Mesothelial cell of epicardium (in vitro differentiated cells): ENCODE data around the gene ITGA4. TPM values are rescaled to one million over a fixed set of nuclear protein-coding genes. Genes with fewer than 3 reads are reported as not detected.
"Not testable (repeated sequence)": the region's sequence is repeated elsewhere in the genome, so short reads cannot be mapped to it uniquely, and the experiment has no call there.

Source experiments
- DNase-seq, 2 experiments: peaks; one replicate each; pipeline ENCODE4 v3.0.0; 2021; ENCODE audit warnings: low spot score in 2 of 2; ENCODE audit not compliant: unreplicated experiment in 2 of 2
- H3K27ac Mint-ChIP-seq: 2 replicates; pipeline ENCODE4 v1.8.0; 2021; ENCODE audit warnings: mixed read lengths
- H3K27me3 Mint-ChIP-seq: 2 replicates; pipeline ENCODE4 v1.8.0; 2021; ENCODE audit warnings: low read depth, mixed read lengths
- H3K36me3 Mint-ChIP-seq: 2 replicates; pipeline ENCODE4 v1.8.0; 2021; ENCODE audit warnings: mixed read lengths
- H3K4me1 Mint-ChIP-seq: 2 replicates; pipeline ENCODE4 v1.8.0; 2021; ENCODE audit warnings: mixed read lengths
- H3K4me3 Mint-ChIP-seq: 2 replicates; pipeline ENCODE4 v1.8.0; 2021; ENCODE audit warnings: mild to moderate bottlenecking, moderate library complexity, mixed read lengths
- H3K9me3 Mint-ChIP-seq: 2 replicates; pipeline ENCODE4 v1.8.0; 2021; ENCODE audit warnings: mixed read lengths
- CTCF ChIP-seq: fragments of 200-600 bp; sonication (generic); IDR thresholded peaks from one replicate; pipeline ENCODE4 v1.5.0; 2021; ENCODE audit warnings: antibody characterized with exemption; ENCODE audit not compliant: unreplicated experiment
- total RNA-seq: library from RNA; stranded (reverse); gene quantifications from 3 replicates; pipeline ENCODE4 v1.2.1, GENCODE V29; 2021

ITGA4 gene
- total RNA-seq, 1 donor from 2014 or later, result 2.3 TPM

- Mint-ChIP-seq H3K27ac (no peak overlapping the region), H3K4me3 (no peak overlapping the region), H3K4me1 (no peaks in the 10 kb centered on the region), H3K27me3 (peaks cover 19% of the 10 kb centered on the region), H3K9me3 (peaks cover 18% of the 10 kb centered on the region), H3K36me3 (no peaks in the 10 kb centered on the region)
- no peak for TF ChIP-seq CTCF
- no peak for DNase-seq
These were observed 18.9 kb upstream of the ITGA4 start for GRCh38 chr2:181438261-181438660.

- Mint-ChIP-seq H3K27me3 (peaks cover 31% of the 10 kb centered on the region), H3K4me1 (no peaks in the 10 kb centered on the region), H3K36me3 (no peaks in the 10 kb centered on the region), H3K9me3 (peaks cover 4% of the 10 kb centered on the region), H3K4me3 (no peak overlapping the region), H3K27ac (no peak overlapping the region)
- no peak for TF ChIP-seq CTCF
- no peak for DNase-seq
These were observed 16.8 kb upstream of the ITGA4 start for GRCh38 chr2:181440344-181440743.

GRCh38 chr2:181440919-181441318 lies 16.3 kb upstream of the ITGA4 start:
- Mint-ChIP-seq H3K27me3 (peaks cover 36% of the 10 kb centered on the region), H3K9me3 (no peaks in the 10 kb centered on the region), H3K36me3 (no peaks in the 10 kb centered on the region), H3K27ac (no peak overlapping the region), H3K4me3 (no peak overlapping the region), H3K4me1 (no peaks in the 10 kb centered on the region)
- TF ChIP-seq CTCF, result no peak
- no peak for DNase-seq

GRCh38 chr2:181441670-181442069 lies 15.5 kb upstream of the ITGA4 start:
- Mint-ChIP-seq H3K27me3 (peaks cover 39% of the 10 kb centered on the region), H3K9me3 (no peaks in the 10 kb centered on the region), H3K4me3 (no peak overlapping the region), H3K4me1 (no peaks in the 10 kb centered on the region), H3K27ac (no peak overlapping the region), H3K36me3 (no peaks in the 10 kb centered on the region)
- no peak for TF ChIP-seq CTCF
- DNase-seq, result no peak

GRCh38 chr2:181444654-181445053 lies 12.5 kb upstream of the ITGA4 start:
- no peak for DNase-seq
- no peaks in the 10 kb centered on the region for H3K36me3 Mint-ChIP-seq
- no peaks in the 10 kb centered on the region for H3K4me1 Mint-ChIP-seq
- H3K4me3 Mint-ChIP-seq, result no peak overlapping the region
- H3K9me3 Mint-ChIP-seq, result no peaks in the 10 kb centered on the region
- no peak overlapping the region for H3K27ac Mint-ChIP-seq
- TF ChIP-seq CTCF, result no peak
- H3K27me3 Mint-ChIP-seq, result peaks cover 39% of the 10 kb centered on the region

GRCh38 chr2:181446985-181447384 lies 10.2 kb upstream of the ITGA4 start:
- Mint-ChIP-seq H3K4me1 (no peaks in the 10 kb centered on the region), H3K36me3 (no peaks in the 10 kb centered on the region), H3K27ac (no peak overlapping the region), H3K27me3 (peaks cover 37% of the 10 kb centered on the region), H3K4me3 (no peak overlapping the region), H3K9me3 (no peaks in the 10 kb centered on the region)
- no peak for DNase-seq
- no peak for TF ChIP-seq CTCF

GRCh38 chr2:181449278-181449677 lies 7.9 kb upstream of the ITGA4 start:
- H3K4me1 Mint-ChIP-seq, DNase-seq, H3K4me3 Mint-ChIP-seq, H3K9me3 Mint-ChIP-seq, H3K36me3 Mint-ChIP-seq, H3K27ac Mint-ChIP-seq: not testable (repeated sequence)
- peaks cover 44% of the 10 kb centered on the region for H3K27me3 Mint-ChIP-seq
